ENCODE measurements around the gene PHF20.
A peak's percentile ranks its signal among the peaks of the same experiment; 100 is the strongest.

The PHF20 gene

GRCh38 chr20:35941620-35942019, 169.8 kb downstream of the PHF20 start:
- no peak for TF ChIP-seq CTCF (IDR thresholded peaks at IDR 0.05)

- no peak for TF ChIP-seq CTCF (IDR thresholded peaks at IDR 0.05)
Observed at GRCh38 chr20:35942243-35942642, 170.4 kb downstream of the PHF20 start.

DNA sequence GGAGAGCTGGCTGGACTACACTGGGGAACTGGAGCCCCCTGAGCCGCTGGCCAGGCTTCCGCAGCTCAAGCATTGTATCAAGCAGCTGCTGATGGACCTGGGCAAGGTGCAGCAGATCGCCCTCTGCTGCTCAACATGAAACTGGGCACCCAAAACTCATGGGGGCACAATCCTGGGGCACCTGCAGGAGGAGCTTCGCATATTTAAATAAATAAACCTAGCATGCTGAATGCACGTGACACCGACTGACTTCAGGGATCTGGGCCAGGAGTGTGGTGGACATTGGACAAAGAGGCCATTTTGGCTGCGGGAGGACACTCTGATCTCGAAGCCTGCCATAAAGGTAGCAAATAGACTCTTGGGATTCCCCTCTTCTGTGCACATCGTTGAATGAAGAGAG, 175.7 kb downstream of the PHF20 start:
- TF ChIP-seq CTCF (IDR thresholded peaks at IDR 0.05), result peak; percentile 54

- no peak for TF ChIP-seq CTCF (IDR thresholded peaks at IDR 0.05)
Observed at GRCh38 chr20:35947907-35948306, 176.1 kb downstream of the PHF20 start.

DNA sequence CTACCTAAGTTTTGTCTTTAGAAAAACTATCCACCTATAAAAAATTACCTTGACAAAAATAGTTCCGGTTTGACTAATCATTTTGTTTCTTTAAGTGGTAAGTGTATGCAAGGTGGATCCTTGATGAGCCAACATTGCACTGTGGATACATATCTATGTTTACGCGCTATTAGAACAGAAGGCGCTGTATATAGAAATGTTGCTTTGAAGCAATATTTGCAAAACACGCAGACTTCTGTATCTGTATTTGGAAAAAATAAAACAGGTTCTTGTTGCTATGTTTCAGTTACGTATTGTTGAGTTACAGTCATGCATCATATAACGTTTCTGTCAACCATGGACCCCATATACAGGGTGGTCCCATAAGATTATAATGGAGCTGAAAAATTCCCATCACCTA, 178.3 kb downstream of the PHF20 start:
- TF ChIP-seq CTCF (IDR thresholded peaks at IDR 0.05), result no peak

DNA sequence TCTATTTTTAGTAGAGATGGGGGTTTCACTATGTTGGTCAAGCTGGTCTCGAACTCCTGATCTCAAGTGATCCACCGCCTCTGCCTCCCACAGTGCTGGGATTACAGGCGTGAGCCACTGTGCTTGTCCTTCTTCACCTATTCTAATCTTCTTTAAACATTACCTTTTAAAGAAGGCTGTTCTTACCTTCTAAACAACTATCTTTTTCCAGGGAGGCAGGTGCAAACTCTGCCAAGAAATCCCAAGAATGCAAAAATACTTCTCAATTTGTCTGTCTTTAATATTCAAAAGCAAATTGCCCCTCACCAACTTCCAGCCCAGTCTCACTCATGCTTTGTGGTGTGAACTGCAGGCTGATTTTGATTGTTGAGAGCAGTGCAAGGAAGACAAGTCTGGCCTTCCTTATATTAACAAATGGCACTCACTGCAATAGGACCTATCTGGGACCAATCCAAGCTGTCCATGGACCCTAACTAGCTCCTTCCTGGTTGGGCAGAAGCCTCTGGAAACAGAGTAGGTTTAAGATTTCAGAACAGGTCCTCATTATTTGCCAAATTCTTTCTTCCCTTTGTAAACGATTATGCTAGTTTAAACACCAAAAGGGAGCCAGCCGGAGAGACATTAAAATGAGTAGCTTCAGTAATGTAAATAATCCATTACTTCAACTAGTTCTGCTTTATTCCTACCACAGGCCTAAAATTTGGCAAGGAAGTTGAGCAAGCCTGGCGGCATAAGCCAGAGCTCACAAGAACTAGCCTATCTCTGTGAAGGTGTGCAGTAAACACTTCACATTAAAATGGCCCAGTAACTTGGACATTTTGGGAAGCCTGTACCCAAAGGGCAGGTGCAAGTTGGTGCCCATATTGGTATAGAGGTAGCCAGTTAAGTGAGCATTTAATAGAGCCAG, 180.9 kb downstream of the PHF20 start:
- TF ChIP-seq CTCF (IDR thresholded peaks at IDR 0.05), result no peak

DNA sequence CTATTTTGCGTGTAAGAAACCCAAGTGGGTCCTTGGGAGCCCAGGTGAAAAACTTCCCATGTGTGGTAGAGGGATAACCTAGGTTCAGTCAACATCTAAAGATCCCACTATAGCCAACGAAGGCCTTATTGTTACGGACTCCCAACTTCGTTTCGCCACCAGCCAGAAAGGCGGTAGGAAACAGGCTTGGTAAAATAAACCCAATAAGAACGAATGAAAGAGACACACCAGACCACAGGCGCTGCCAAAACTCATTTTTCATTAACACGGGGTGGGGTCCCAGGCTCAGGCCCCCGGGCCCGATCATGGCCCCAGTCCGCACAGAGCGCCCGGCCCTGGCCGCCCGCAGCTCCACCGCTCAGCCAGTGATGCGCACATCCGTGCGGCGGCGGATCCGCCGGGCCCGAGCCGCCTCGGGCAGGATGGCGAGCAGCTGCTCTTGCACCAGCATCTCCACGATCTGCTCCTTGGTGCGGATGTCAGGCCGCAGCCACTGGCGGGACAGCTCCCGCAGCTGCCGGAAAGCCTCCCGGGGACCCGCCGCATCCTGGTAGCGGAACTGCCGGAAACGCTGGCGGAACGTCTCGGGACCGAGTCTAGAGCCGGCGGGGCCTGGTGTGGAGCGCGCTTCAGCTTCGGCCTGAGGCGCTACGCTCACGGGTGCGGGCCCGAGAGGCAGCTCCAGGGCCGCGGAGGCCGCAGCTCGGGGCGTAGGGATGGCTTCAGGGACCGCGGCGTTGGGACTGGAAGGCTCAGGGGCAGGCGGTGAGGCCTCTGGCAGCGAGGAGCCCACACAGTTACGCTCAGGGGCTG, 181.8 kb downstream of the PHF20 start:
- no peak for TF ChIP-seq CTCF (IDR thresholded peaks at IDR 0.05)
